ENCODE measurements around the gene PRR18. TPM values are rescaled to one million over a fixed set of nuclear protein-coding genes. Genes with fewer than 3 reads are reported as not detected.

The PRR18 gene
- total and polyA plus RNA-seq, 2 experiments from 2014 or later = 0.12 to 0.33 TPM

DNA sequence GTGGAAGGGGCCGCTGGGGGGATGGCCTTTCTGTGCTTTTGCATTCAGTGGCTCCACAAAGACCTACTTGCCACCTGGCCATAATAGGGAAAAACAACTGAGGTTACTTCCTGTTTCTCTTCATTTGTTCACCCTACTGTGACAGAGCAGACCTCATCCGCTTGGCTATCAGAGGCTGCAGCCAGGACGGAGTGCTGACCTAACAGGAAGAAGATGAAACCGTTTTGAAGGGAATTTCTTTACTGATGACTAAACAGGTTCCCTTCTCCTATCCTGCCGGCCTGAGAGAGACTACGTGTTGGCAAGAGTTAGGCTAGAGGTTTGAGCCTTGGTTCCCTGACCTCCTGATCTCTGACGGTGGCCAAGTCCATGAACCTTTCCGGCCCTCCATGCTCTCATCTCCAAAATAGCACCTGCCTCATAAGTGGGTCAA, 21.3 kb downstream of the PRR18 start:
- TF ChIP-seq, protein P1, sequence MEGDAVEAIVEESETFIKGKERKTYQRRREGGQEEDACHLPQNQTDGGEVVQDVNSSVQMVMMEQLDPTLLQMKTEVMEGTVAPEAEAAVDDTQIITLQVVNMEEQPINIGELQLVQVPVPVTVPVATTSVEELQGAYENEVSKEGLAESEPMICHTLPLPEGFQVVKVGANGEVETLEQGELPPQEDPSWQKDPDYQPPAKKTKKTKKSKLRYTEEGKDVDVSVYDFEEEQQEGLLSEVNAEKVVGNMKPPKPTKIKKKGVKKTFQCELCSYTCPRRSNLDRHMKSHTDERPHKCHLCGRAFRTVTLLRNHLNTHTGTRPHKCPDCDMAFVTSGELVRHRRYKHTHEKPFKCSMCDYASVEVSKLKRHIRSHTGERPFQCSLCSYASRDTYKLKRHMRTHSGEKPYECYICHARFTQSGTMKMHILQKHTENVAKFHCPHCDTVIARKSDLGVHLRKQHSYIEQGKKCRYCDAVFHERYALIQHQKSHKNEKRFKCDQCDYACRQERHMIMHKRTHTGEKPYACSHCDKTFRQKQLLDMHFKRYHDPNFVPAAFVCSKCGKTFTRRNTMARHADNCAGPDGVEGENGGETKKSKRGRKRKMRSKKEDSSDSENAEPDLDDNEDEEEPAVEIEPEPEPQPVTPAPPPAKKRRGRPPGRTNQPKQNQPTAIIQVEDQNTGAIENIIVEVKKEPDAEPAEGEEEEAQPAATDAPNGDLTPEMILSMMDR (IDR thresholded peaks at IDR 0.05; ENCODE audit: low read depth, low read length) = no peak
- Histone ChIP-seq H3K27me3 (peaks cover 14% of the 10 kb centered on the region), H3K36me3 (no peaks in the 10 kb centered on the region), H3K4me1 (ENCODE audit: low read depth) (no peaks in the 10 kb centered on the region), H3K9me3 (ENCODE audit: low read depth) (no peaks in the 10 kb centered on the region), H3K4me3 (no peak overlapping the region), H3K27ac (peak overlapping the region; percentile 14)
- peak in 1 of 2 donors; percentile 7 for DNase-seq (ENCODE audit: low read depth in 1 of 2, low spot score in 1 of 2)

DNA sequence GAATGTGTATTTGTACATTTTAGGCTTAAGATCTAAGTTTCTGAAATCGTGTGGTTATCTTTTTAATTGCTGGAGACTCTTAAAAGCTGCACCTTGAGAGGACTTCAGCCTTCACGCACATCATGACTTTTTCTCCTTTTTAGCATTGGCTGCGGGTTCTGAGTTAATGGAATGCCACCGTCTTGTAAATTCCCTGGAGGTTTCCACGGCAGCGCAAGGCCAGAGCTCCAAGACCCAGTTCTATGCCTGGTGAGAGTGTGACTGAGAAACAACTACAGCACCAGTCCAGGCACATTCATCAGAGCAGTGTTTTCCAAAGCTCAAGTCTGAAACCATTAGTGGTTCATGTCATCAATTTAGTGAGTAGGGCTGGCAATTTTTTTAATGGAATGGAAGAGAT, 23.0 kb downstream of the PRR18 start:
- TF ChIP-seq, protein P1 (IDR thresholded peaks at IDR 0.05; ENCODE audit: low read depth, low read length) = no peak
- peaks cover 14% of the 10 kb centered on the region for H3K27me3 ChIP-seq
- DNase-seq (ENCODE audit: low read depth in 1 of 2, low spot score in 1 of 2) = no peak
- no peaks in the 10 kb centered on the region for H3K4me1 ChIP-seq (ENCODE audit: low read depth)
- no peaks in the 10 kb centered on the region for H3K36me3 ChIP-seq
- no peak overlapping the region for H3K27ac ChIP-seq
- H3K9me3 ChIP-seq (ENCODE audit: low read depth) = no peaks in the 10 kb centered on the region
- H3K4me3 ChIP-seq = no peak overlapping the region

DNA sequence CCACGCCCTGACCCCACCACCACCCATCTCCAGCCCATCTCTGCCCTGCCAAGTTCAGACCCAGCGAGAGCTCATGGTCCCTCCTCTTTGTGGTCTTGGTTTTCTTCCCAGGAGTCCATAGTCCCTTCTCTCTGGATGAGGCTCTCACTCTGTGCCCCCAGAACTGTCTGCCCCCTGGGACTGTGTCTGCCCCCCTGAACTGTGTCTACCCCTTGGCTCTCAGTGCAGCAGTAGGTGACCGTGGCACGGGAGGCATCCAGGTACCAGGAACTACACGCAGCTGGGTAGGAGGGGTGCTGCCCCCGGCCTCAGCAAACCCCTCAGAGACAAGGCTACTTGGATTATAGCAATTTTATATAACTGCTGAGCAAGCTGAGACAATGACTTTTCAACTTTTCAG, 23.6 kb downstream of the PRR18 start:
- DNase-seq (ENCODE audit: low read depth in 1 of 2, low spot score in 1 of 2) = no peak
- no peaks in the 10 kb centered on the region for H3K4me1 ChIP-seq (ENCODE audit: low read depth)
- no peak overlapping the region for H3K27ac ChIP-seq
- H3K36me3 ChIP-seq = no peaks in the 10 kb centered on the region
- H3K27me3 ChIP-seq = peaks cover 14% of the 10 kb centered on the region
- H3K4me3 ChIP-seq = no peak overlapping the region
- H3K9me3 ChIP-seq (ENCODE audit: low read depth) = no peaks in the 10 kb centered on the region
- TF ChIP-seq, protein P1 (IDR thresholded peaks at IDR 0.05; ENCODE audit: low read depth, low read length) = no peak

DNA sequence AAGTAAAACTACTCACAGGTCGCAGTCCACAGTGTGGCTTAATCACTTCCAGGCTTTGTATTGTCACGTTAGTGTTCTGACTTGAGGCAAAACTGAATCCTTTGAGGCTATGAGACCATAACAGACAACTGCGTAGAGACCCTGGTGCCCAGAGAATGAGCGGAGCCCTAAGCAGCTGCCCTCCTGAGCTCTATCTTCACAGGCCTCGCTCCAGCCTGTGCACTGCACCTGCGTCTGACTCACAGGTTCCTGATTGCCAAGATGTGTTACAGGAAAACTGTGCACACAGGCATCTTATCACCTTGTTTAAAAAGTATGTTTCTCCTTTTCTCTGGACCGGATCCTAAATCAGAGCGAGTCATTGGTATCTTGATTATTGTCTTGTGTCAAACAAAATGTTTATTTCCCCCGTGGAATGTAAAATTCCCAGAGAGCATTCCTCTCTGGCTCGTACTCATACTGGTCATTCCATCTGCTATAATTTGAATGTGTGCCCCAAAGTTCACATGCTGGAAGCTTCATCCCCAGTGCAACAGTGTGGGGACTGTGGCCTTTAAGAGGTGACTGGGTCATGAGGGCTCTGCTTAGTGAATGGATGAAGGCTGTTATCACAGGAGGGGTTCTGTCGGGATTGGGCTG, 25.7 kb downstream of the PRR18 start:
- TF ChIP-seq, protein P1 (IDR thresholded peaks at IDR 0.05; ENCODE audit: low read depth, low read length) = no peak
- Histone ChIP-seq H3K4me3 (no peak overlapping the region), H3K27ac (no peak overlapping the region), H3K4me1 (ENCODE audit: low read depth) (no peaks in the 10 kb centered on the region), H3K9me3 (ENCODE audit: low read depth) (no peaks in the 10 kb centered on the region), H3K27me3 (peaks cover 14% of the 10 kb centered on the region), H3K36me3 (no peaks in the 10 kb centered on the region)
- no peak for DNase-seq (ENCODE audit: low read depth in 1 of 2, low spot score in 1 of 2)

DNA sequence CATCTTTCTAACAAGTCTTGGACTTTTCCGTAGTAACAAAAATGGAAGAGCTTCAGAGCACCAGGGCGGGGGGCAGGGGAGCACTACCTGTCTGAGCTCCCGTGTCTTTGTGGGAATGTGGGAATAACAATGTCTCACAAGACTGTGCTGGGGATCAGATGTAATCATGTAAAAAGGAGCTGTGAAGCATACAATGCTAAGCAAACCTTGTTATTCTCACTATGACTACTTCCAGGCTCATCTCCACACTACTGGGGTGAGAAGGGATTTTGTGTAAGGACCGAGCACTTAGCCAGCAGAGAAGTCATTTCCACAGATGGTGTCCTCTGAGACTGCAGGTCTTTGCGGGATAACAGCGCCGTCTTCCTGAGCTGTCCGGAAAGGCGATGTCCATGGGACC, 27.1 kb downstream of the PRR18 start:
- H3K4me1 ChIP-seq (ENCODE audit: low read depth) = no peaks in the 10 kb centered on the region
- H3K36me3 ChIP-seq = no peaks in the 10 kb centered on the region
- DNase-seq (ENCODE audit: low read depth in 1 of 2, low spot score in 1 of 2) = no peak
- peaks cover 14% of the 10 kb centered on the region for H3K27me3 ChIP-seq
- H3K9me3 ChIP-seq (ENCODE audit: low read depth) = no peaks in the 10 kb centered on the region
- no peak overlapping the region for H3K4me3 ChIP-seq
- TF ChIP-seq, protein P1 (IDR thresholded peaks at IDR 0.05; ENCODE audit: low read depth, low read length) = no peak
- no peak overlapping the region for H3K27ac ChIP-seq
